ENCODE results near the gene SCUBE2.
"Not testable (repeated sequence)": the region's sequence is repeated elsewhere in the genome, so short reads cannot be mapped to it uniquely, and the experiment has no call there.

SCUBE2 gene

GRCh38 chr11:9109858-9110731 is 18.7 kb upstream of the SCUBE2 start:
- no peak for DNase-seq (ENCODE audit: low read depth)
- H3K4me3 ChIP-seq (ENCODE audit: low read depth, low read length): no peak overlapping the region

GRCh38 chr11:9104580-9104979 is 13.2 kb upstream of the SCUBE2 start:
- DNase-seq (ENCODE audit: low read depth): no peak
- H3K4me3 ChIP-seq (ENCODE audit: low read depth, low read length): no peak overlapping the region

DNA sequence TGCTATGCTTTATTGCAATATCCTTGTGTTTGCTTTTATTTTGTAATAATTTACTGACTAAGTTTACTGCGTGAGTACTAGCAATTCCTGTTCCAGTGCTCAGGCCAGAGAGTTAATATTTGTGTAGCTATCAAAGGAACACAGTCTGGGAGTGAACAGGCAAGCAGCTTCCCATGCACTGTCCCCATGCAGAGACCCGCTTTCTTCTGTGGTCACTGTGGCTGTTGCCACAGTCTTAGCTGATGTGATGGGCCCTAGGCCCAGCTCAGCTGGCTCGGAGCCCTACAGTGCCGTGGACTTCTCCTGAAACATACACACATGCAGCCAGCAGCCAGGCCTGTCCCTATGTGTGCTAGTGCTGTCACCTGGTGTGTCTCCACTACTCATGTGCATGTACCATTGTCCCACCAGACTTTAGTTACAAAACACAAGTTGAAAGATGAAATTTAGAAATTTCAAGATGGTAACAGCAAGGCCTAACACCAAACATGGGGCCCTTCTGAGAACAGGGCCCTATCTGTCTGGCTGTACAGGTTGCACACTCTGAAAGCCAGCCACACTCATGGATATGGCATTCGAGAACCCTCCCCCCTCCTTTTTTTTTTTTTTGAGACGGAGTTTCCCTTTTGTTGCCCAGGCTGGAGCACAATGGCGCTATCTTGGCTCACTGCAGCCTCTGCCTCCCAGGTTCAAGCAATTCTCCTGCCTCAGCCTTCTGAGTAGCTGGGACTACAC is 12.3 kb upstream of the SCUBE2 start:
- DNase-seq (ENCODE audit: low read depth): no peak
- H3K4me3 ChIP-seq (ENCODE audit: low read depth, low read length): no peak overlapping the region

DNA sequence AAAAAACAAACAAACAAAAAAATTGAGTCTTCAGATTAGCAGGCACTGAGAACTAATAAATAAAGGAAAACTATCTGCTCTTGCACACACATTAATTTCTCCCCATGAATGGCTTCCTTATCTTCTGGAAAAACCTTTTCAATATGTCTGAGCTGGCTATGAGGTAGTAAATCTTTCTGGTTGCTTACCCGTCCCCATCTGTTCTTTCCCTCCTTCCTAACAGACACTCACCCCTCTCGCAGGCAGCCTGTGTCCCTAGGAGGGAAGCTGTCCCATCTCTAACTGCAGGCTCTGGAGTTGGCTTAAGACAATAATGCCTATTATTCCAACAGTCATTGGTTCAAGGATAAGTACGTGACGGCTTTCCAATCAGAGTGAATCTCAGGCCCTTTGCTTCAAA is 8.2 kb upstream of the SCUBE2 start:
- no peak overlapping the region for H3K4me3 ChIP-seq (ENCODE audit: low read depth, low read length)
- no peak for DNase-seq (ENCODE audit: low read depth)

GRCh38 chr11:9098455-9098854 is 7.1 kb upstream of the SCUBE2 start:
- not testable (repeated sequence) for DNase-seq (ENCODE audit: low read depth); H3K4me3 ChIP-seq (ENCODE audit: low read depth, low read length)

GRCh38 chr11:9097186-9097943 is 6.0 kb upstream of the SCUBE2 start:
- DNase-seq (ENCODE audit: low read depth); H3K4me3 ChIP-seq (ENCODE audit: low read depth, low read length): not testable (repeated sequence)

GRCh38 chr11:9096427-9096826 is 5.0 kb upstream of the SCUBE2 start:
- DNase-seq (ENCODE audit: low read depth): no peak
- no peak overlapping the region for H3K4me3 ChIP-seq (ENCODE audit: low read depth, low read length)

DNA sequence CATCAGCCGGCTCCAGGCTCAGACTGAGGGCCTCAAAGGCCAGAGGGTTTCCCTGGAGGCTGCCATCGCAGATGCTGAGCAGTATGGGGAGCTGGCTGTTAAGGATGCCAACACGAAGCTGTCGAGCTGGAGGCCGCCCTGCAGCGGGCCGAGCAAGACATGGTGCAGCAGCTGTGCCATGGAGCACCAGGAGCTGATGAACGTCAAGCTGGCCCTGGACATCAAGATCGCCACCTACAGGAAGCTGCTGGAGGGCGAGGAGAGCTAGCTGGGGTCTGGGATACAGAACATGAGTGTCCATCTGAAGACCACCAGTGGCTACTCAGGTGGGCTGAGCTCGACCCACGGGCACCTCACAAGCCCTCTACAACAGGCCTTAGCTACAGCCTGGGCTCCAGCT is 4.0 kb upstream of the SCUBE2 start:
- DNase-seq (ENCODE audit: low read depth): no peak
- H3K4me3 ChIP-seq (ENCODE audit: low read depth, low read length): no peak overlapping the region

DNA sequence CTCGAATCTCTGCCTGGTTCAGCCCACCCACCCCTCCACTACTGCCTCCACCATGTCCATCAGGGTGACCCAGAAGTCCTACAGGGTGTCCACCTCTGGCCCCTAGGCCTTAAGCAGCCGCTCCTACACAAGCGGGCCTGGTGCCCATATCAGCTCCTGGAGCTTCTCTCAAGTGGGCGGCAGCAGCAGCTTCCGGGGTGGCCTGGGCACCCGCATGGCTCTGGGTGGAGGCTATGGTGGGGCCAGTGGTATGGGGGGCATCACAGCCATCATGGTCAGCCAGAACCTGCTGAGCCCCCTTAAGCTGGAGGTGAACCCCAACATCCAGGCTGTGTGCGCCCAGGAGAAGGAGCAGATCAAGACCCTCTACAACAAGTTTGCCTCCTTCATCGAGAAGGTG is 3.0 kb upstream of the SCUBE2 start:
- DNase-seq (ENCODE audit: low read depth): no peak
- H3K4me3 ChIP-seq (ENCODE audit: low read depth, low read length): no peak overlapping the region

DNA sequence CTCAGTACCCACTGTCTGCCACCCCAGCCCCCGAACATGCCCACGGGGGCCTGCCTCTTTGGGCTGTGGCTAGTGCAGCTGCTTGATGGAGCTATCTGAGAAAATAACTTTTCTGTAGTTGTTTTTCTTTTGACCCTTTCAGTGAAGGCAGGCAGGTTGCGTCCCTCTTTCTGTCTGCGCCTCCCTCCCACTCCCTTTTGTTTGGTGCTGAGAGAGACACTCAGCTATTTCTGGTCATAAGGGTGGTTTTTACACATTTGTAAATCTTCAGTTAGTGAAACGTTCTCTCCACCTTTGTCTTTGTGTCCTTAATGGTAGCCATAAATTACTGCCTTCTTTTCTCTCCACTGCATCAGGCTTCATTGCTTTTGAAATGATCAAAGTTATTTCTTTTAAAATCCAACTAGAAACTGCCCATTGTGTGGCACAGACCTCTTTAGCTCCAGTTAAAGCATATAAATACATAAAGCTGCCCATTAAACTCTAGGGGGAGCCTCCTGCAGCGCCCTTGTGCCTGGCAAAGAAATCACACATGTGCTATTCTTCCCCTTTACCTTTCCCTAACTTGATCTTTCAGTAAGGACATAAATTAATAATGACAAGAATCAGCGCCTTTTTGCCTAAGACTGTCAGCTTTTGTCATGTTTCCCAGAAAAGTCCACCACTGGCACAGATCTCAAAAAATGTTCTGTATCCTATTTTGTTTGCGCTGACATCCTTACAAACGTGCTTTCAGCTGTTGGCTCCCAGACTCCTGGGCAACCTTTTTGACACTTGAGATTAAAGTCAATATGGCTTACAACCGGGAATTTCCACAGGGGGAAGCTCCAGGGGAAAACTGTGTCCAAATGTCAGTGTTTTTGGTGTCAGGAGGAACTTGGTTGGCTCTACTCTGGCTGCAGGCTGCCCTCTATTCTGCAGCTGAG is 1.7 kb upstream of the SCUBE2 start:
- H3K4me3 ChIP-seq (ENCODE audit: low read depth, low read length): no peak overlapping the region
- no peak for DNase-seq (ENCODE audit: low read depth)

- peak overlapping the region; percentile 46 for H3K4me3 ChIP-seq (ENCODE audit: low read depth, low read length)
- DNase-seq (ENCODE audit: low read depth): no peak
Observed at GRCh38 chr11:9092072-9092471, 673 bp upstream of the SCUBE2 start.

DNA sequence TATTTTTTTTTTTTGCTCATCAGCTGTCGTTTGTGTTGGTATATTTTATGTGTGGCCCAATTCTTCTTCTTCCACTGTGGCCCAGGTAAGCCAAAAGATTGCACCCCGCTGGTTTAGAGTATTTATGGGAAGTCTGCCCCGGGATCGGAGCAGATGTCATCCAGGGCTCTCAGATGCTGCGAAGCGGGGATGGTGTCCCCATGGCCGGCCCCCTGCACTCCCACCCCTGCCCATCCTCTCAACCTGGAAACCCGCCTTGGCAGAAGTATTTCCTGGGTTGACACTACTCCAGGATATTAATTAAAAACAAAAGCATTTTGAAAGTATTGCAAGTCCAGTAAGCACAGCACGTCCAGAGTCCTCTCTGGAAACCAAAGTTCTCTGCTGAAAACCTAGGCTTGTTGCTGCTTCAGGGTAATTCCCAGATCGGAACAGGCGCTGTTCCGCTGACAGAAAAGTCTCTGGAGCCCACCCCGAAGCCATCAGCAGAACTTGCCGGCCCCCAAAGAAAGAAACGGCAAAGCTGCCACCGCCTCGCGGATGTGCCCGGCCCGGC is 833 bp downstream of the SCUBE2 start:
- peak overlapping the region; percentile 46 for H3K4me3 ChIP-seq (ENCODE audit: low read depth, low read length)
- DNase-seq (ENCODE audit: low read depth): no peak

GRCh38 chr11:9089636-9090035 is 1.8 kb downstream of the SCUBE2 start:
- H3K4me3 ChIP-seq (ENCODE audit: low read depth, low read length): no peak overlapping the region
- DNase-seq (ENCODE audit: low read depth): no peak

DNA sequence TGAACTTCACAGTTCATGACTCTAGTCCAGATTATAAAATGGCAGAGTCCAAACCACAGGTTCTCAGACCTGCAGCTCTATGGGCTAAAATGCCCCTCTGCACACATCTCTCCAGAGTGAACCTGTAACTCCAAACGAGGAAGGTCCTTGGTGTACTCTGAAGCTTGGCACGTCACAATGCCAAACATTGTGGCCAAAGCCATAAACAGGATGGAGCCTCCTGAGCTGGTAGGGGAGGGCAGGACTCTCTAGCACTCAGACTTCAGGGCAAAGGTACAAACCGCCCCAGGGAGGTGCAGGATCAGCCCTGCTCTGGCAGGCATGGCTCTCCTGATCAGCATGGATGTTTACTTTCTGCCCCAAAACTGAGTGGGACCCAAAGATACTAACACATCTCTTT is 2.3 kb downstream of the SCUBE2 start:
- no peak for DNase-seq (ENCODE audit: low read depth)
- H3K4me3 ChIP-seq (ENCODE audit: low read depth, low read length): no peak overlapping the region

- no peak overlapping the region for H3K4me3 ChIP-seq (ENCODE audit: low read depth, low read length)
- no peak for DNase-seq (ENCODE audit: low read depth)
Observed at GRCh38 chr11:9082575-9082974, 8.8 kb downstream of the SCUBE2 start.

DNA sequence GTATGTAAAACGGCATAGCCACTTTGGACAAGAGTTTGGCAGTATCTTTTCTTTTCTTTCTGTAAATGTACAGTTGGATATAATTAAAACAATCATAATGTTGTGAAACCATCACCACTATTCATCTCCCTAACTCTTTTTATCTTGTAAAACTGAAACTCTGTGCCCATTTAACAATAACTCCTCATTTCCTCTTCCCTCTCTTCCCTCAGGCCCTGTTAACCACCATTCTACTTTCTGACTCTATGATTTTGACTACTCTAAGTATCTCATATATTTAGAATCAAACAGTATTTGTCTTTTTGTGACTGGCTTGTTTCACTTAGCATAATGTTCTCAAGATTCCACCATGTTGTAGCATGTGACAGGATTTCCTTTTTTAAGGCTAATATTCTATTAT is 10.2 kb downstream of the SCUBE2 start:
- no peak overlapping the region for H3K4me3 ChIP-seq (ENCODE audit: low read depth, low read length)
- no peak for DNase-seq (ENCODE audit: low read depth)

DNA sequence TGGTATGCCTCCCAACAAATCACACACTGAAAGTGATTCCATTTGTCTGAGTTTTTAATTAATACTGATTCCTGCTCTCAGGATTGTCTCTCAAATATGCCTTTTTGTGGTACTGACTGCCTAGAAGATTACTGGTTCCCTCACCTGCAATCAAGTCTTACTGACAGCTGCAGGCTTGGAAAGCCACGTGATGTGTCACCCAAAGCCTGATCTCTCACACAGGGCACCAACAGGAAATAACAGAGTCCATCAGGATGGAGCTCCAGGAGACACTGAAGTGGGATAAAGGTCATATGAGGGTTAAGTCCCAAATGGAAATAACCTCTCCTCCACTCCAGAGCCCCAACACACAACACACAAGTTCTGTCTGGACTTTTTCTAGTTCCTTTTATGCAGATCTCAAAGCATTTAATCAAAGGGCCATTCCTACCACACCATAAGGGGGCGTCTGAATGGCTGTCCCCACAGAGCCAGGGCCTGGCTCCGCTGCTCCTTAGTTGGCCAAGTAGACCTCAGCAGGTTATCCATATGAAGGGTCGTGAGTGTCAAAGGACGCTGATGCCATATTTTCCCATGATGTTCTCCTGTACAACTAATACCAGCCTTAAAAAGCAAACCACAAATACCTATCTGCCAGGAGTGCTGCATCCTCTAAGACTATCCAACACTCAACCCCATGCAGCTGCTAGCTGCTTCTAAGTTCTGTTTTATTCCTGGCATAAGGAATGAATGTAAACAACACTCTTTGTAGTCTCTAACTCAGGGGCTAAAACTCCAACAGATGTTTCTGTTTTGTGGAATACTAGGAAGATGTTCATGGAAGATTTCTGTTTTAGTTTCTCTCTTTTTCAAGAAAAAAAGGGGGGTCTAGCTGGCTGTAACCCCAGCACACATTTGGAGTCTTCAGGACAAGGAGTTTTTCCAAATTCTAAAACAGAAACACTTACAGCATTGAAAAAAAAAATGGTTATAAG is 13.0 kb downstream of the SCUBE2 start:
- no peak for DNase-seq (ENCODE audit: low read depth)
- no peak overlapping the region for H3K4me3 ChIP-seq (ENCODE audit: low read depth, low read length)

DNA sequence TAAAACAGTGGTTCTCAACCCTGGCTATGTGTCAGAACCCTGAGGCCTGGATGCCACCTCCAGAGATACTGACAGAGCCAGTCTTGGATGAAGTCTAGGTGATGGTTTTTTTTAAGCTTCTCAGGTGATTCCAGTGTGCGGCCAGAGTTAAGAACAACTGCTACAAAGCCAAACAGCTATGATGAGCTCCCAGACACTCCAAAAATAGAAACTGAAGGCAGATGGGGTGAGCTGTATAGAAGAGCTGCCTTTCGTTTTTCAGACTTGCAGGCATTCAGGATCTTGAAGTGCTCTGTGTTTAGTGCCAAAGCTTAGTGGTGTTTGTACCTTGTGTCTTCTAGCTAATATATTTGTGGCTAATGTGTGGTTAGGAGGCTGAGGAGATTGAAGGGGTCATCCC is 14.2 kb downstream of the SCUBE2 start:
- no peak for DNase-seq (ENCODE audit: low read depth)

More for the DNA sequence above, 14.2 kb downstream of the SCUBE2 start:
- no peak overlapping the region for H3K4me3 ChIP-seq (ENCODE audit: low read depth, low read length)

Data from skeletal muscle cell (primary cell).